Measurements from ENCODE around the gene COX8C. TPM values are rescaled to one million over a fixed set of nuclear protein-coding genes. Genes with fewer than 3 reads are reported as not detected.

COX8C gene
- total and polyA plus RNA-seq, 2 of the 8 experiments (the other 6 are each of a cell fraction or from before 2014, with no cell fraction given), result not detected

DNA sequence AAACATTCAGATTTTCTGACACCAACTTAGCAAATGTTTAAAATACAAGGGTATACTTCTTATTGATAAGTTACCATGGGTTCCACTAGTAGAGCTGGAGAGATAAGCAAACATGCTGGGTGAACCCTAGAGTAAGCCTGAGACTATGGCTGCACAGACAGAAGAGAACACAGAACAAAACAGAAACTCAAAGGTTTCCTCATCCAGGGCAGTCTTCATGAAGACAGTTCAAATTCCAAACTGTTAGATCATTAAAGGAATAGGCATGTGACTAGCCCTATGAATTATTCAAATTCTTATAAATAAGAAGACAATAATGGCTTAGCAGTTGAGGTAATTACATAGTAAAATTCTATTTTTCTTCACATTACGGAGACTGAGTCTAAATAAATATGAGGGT, 42.2 kb upstream of the COX8C start:
- WGBS, 2 experiments (ENCODE audit: extremely low coverage in 1 of 2, insufficient coverage in 1 of 2, insufficient read length in 1 of 2, insufficient replicate concordance in 2 of 2, low coverage in 1 of 2, low lambda C conversion rate in 2 of 2, missing lambda C conversion rate in 1 of 2), result 91% methylated on average over 1 of the region's 1 CpG; no CpG with 5 or more reads in 1 of the 2 experiments
- Histone ChIP-seq H3K9me3 (ENCODE audit: insufficient read depth in 2 of 2, low read depth in 1 of 2, low read length in 1 of 2) (no peaks in the 10 kb centered on the region), H3K27ac (ENCODE audit: low read depth, low read length) (no peak overlapping the region), H3K14ac (ENCODE audit: insufficient read length) (no peak overlapping the region), H4K91ac (replicated peaks; ENCODE audit: insufficient read length, low read length) (no peak overlapping the region), H3K23ac (ENCODE audit: insufficient read length) (no peak overlapping the region), H2BK12ac (ENCODE audit: low read depth, low read length) (no peak overlapping the region), H2AK5ac (ENCODE audit: low read depth, low read length) (no peak overlapping the region), H3K79me2 (ENCODE audit: control insufficient read depth in 1 of 2, insufficient read depth in 2 of 2, low read length in 2 of 2) (peaks cover 0 to 73% of the 10 kb centered on the region in 2 experiments; a peak in 3 of 4 replicates), H3K23me2 (ENCODE audit: low read depth, low read length) (no peaks in the 10 kb centered on the region), H3K27me3 (replicated peaks in 1 of 4; ENCODE audit: control insufficient read depth in 3 of 4, extremely low read depth in 1 of 4, insufficient read depth in 3 of 4, low read length in 3 of 4) (no peaks in the 10 kb centered on the region), H2BK15ac (ENCODE audit: low read length) (no peak overlapping the region), H3K4me1 (replicated peaks in 1 of 4; ENCODE audit: control insufficient read depth in 3 of 4, insufficient read depth in 4 of 4, low read length in 3 of 4) (peaks cover 0 to 6% (median 4%) of the 10 kb centered on the region in 4 experiments; a peak in 3 of 7 replicates), H4K20me1 (replicated peaks in 1 of 2; ENCODE audit: control insufficient read depth in 1 of 2, insufficient read depth in 2 of 2, low read length in 2 of 2) (peaks cover 0 to 1% of the 10 kb centered on the region in 2 experiments), H3K4me2 (ENCODE audit: insufficient read depth in 1 of 2, low read depth in 2 of 2, low read length in 2 of 2) (no peak overlapping the region), H2BK20ac (ENCODE audit: low read length) (no peak overlapping the region), H4K8ac (ENCODE audit: extremely low read depth, insufficient read depth, low read length) (no peak overlapping the region), H2BK120ac (replicated peaks; ENCODE audit: low read depth, low read length) (no peak overlapping the region), H3K79me1 (ENCODE audit: low read depth, low read length) (no peaks in the 10 kb centered on the region; the same call in 1 of the 2 replicates), H3K56ac (replicated peaks; ENCODE audit: insufficient read length, low read depth, low read length) (no peak overlapping the region), H3K18ac (ENCODE audit: extremely low read depth, low read length) (no peak overlapping the region), H3K4me3 (ENCODE audit: extremely low read depth in 1 of 4, insufficient read depth in 2 of 4, low read depth in 3 of 4, low read length in 4 of 4) (no peak overlapping the region), H2BK5ac (ENCODE audit: low read depth, low read length) (no peak overlapping the region), H4K5ac (ENCODE audit: insufficient read length, low read depth, low read length) (no peak overlapping the region), H3K9ac (replicated peaks in 1 of 4; ENCODE audit: extremely low read depth in 1 of 4, low read depth in 3 of 4, low read length in 3 of 4) (no peak overlapping the region), H3K4ac (replicated peaks; ENCODE audit: insufficient read length, low read depth, low read length) (no peak overlapping the region), H3K36me3 (ENCODE audit: control insufficient read depth in 2 of 4, insufficient read depth in 4 of 4, low read length in 3 of 4) (no peaks in the 10 kb centered on the region), H2AFZ (ENCODE audit: low read length) (no peak overlapping the region)
- CTCF ChIA-PET (ENCODE audit: partially characterized antibody), result no interaction called here
- DNase-seq (ENCODE audit: low read depth in 1 of 2, low spot score in 2 of 2) (no peak), FAIRE-seq (no peak)
- POLR2A ChIA-PET (ENCODE audit: partially characterized antibody), result interaction anchor here (1.0 to 1.4 kb wide), 2 partner anchors 13 to 27 kb away, joined by 3 read pairs; no protein-coding TSS in a partner anchor
- TF ChIP-seq TCF12 (IDR thresholded peaks at IDR 0.05; ENCODE audit: low read depth, low read length), result no peak
- TF ChIP-seq CBX8 (IDR thresholded peaks at IDR 0.05; ENCODE audit: borderline replicate concordance, low read depth, low read length), result no peak
- no peak for TF ChIP-seq TAF7 (optimal IDR thresholded peaks at IDR 0.05; ENCODE audit: borderline replicate concordance, low read depth, low read length)
- no peak for TF ChIP-seq RBBP5 (IDR thresholded peaks at IDR 0.05; ENCODE audit: borderline replicate concordance, low read depth, low read length)

Data from H1 (cell line).